ENCODE results near the gene NHS.
"Not testable (repeated sequence)": the region's sequence is repeated elsewhere in the genome, so short reads cannot be mapped to it uniquely, and the experiment has no call there.

NHS gene

DNA sequence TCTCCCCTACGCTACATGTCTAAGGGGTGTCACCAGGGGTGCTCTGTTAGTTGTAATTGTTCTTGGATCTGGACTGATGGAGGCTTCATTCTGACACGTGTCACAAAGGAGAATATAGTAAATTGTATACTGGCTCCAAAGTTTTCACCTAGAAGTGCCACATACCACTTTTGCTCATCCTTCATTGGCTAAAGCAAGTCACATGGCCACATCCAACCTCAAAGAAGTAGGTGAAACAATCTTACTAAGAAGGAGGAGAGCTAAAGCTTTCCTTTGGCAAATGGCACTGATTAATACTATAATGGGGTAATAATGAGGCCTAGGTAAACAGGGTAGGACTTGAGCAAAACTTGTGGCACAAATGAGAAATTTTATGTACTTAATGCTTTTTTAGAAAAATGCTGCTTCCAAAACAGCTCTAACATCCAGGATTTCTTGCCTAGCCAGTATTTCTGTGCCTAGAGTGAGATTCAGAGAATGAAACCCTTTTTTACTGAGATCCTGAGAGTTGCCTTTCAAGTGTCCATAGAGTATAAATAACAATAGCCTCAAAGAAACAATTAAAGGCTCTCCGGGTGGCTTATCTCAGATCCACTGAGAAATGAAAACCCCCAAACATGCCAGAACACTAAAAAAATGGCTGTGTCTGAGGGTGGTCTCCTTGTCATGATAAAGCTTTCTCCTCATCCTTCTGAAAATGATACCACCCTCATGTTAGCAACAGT, 34.7 kb downstream of the NHS start:
- no peak for DNase-seq

DNA sequence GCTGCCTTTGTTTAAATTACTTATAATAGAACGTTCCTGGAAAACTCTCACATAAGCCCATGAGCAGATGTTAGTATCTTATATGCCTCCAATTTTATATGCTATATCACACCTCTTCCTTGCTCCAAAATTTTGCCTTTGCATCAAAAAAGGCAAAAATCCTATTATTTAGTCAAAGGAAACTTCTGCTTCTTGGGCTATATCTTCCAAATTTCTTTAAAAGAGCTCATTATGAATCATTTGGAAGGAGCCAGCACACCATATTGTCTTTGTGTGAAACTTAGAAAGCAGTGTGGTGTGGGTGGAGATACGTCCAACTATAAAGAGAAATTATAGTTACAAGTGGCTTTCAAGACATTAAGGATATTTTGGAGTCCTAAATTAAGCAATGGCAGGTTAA, 35.7 kb downstream of the NHS start:
- no peak for DNase-seq

DNA sequence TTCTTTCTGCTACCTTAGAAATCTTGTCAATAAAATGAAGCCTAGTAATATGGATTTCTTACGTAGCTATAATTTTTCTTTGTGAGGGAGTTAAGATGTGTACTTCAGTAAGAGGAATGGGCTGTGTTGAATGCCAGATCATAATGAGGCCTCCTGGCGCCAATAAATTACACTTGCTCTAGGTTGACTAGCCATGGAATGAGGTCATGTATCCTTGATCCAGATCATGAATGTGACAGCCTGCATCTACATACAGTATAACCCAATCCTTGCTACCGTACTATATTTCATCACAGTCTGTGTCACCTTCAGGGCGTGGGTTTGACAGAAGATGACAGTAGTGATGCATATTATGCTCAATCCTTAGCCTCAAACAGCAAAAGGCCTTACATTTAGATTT, 36.2 kb downstream of the NHS start:
- DNase-seq: no peak

DNA sequence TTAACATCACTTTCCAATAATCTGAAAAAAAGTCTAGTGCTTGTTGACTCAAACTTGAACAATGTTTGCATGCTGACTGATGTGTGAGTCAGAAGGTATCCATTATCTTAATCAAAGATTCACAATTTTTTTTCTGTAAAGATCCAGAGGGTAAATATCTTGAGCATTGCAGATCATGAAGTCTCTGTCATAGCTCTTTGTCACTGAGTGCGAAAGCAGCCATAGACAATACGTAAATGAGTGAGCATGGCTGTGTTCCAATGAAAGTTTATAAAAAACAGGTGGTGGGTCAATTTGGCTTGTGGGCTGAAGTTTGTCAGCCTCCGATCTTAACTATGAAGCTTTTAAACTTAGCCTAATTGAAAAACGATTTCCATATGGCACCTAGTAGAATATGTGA, 37.7 kb downstream of the NHS start:
- DNase-seq: no peak

DNA sequence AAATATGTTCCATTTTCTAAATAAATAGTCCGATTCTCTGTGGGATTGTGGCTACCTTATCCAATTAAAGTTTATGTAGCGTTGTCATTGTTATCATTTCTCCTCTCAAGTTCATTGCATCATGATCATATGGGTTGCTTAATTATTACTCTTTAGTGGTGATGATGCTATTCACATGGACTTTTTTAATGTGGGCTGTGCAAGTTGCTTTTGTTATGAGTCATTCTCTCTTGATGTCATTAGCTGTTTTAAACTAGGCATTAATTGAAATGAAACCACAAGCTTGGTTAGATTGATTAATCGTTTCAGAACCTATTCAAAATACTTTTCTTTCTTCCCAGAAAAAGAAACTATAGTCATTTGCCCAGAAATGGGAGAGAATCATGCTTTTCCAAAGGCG, 38.2 kb downstream of the NHS start:
- DNase-seq: peak; percentile 53 to 81

DNA sequence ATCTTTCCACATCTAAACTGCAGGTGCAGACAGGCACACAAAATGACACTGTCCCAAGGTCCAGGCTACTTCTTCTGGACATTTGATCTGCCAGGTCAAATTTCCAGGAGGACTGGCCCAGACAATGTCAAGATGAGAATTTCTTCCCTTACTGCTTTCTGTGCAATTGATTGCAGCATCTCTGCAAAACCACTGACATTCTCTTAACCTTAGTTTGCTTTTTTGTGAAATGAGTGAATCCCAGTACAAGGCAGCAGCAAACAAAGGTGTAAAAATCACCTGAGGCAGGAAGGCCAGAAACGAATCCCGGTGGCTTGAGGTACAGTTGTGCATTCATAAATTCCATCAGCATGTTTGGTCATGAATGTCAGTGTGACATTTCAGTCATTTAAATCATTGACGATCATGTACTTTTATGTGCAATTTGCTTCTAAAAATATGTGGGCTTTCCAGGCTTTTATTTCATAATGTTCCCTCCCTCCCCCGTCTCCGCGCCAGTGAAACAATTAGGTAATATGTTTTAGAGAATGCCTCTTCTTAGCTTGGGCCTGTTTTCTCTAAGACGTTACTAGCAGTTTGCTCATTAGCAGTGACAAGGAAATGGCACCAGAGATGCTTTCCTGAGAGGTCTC, 39.1 kb downstream of the NHS start:
- peak; percentile 1 to 27 for DNase-seq

DNA sequence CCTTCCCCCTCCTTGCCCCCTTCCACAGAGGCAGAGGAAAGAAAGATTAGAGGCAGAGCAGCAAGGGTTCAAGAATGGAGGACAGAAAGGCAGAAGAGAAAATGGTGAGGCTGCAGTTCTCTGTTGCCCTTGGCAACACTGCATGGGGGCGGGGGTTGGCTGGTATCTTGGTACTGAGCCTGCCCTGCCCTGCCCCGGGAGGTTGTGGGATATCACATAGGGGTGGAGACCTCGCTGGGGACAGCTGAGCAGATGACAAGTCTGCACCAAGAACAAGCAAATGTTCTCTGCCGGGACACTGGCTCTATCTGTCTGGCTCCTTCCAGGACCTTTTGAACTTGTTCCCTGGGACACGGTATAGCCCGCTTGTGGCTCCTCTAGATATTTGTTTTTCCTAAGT, 39.8 kb downstream of the NHS start:
- DNase-seq: peak in 1 of 2 donors; percentile 23

DNA sequence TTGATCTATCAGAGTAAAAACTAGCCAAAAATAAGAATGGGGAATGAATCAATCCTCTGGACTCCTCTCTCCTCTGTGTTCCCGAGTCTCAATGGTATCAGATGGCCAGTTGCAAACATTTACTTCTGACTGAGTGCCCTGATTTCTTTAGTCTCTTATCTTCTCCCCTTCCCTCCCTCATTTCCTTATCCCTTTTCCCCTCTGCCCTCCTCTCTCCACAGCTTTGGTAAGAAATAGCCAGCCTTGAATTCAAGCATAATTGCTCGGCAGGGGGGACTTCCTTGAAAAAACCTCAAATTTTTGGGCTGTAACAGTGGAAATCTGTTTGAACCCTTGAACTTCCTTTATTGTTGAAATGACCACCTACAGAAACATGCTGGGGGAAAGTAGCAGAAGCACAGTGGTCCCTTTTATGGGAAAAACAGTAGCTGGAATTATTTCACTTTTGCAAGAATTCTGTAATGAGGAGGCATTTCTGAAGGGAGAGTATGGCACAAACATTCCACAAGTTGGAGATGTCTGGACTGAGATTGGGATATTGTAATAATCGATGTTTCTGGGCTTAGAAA, 40.3 kb downstream of the NHS start:
- DNase-seq: peak; percentile 16 to 62

DNA sequence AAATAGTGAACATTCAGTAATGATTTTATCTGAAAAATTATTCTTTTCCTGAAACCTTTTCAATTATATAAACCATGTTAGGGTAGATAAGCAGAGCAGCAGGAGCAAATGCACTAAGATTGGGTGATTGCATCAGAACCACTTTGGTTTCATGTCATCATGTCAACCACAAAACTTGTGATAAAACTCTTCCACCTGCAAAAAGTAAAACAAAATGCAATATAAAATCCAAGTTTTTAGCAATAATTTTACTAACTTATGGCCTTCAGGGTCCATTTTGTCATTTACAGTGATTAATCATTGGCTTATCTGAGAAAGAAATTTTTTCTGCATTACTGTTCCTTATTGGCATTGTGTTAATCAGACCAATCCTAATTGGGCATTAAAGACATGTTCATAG, 42.4 kb downstream of the NHS start:
- no peak for DNase-seq

DNA sequence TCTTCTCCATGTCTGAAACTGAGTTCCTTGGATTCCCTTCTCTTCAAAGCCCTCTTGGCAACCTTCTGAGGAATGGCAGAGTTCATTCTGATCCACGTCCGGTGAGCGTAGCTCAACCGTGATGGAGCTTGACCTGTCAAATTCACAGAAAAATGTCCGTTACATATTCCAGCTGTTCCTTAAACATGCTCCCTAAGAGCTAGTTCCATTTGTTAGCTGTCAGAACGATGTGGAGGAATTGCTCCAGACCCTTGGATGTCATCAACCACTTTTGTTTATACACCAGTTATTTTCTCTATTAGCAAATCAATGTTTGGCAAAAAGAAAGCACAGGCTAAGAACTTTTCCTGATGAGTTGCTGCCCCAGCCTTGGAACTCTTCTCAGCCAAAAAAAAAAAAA, 50.1 kb downstream of the NHS start:
- no peak for DNase-seq

DNA sequence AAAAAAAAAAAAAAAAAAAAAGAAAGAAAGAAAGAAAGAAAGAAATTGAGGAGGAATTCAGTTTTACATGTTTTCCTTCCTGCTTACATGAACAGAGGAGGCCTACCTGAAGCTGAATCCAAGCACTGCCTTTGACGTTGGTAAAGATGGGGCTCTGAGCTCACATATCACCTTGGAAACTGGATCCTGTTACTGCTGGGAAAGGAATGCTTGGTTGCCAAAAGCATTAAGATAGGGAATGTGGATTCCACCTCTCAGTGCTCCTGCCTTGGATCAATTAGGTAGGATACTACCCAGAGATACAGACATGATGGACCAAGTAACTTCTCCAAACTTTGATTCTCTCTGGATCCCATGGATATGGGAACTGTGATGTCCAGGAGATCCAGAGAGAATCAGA, 50.6 kb downstream of the NHS start:
- no peak for DNase-seq

DNA sequence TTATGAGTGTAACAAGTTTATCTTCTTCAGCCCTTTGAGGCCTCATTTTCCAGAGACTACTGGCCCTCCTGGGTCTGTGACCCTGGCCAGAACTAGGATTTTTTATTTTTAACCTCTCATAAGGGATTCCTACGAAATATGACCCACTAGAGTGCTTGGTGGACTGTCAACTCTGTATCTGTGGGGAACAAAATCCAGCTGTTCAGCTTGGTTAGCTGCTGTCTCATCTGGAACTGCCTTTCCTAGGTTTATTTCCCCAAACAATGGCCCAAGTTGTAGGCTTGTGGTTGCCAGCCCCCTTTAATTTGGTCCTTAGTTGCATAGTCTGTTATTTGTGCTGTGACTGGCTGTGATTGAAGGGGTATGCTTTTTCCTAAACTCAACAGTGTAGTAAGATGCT, 56.2 kb downstream of the NHS start:
- no peak for DNase-seq

DNA sequence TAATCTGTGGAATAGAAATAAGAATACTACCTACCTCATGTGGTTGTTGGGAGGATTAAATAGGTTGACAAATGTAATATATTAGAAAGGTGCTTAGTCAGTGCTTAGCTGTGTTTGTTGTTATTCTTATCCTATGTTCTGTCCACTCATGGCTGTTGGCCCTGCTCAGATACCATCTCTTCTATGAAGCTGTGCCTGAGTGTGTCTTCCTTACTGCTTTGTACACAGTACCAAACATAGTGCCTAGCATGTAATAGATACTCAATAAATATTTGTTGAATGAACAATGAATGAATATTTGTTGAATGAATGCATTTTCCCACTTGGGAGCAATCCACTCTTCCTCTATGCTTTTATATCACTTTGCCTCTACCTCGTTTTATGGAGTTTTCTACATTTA, 57.2 kb downstream of the NHS start:
- no peak for DNase-seq

DNA sequence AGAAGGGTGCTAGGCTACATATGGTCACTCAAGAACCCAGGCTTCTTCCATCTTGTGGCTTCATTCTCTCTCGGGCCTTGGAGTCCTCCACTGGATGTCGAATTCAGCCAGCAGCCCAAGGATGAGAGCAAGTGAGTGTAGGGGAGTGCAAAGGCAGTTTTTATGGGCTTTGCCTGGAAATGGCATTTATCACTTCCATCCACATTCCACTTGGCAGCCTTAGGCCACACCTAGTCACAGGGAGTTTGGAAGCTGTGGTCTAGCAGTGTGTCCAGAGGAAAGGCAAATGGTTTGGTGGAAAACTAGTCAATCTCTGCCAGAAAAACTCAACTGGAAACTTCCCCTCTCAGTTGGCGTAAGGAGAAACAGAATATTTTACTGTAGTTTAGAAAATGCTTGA, 59.0 kb downstream of the NHS start:
- no peak for DNase-seq

DNA sequence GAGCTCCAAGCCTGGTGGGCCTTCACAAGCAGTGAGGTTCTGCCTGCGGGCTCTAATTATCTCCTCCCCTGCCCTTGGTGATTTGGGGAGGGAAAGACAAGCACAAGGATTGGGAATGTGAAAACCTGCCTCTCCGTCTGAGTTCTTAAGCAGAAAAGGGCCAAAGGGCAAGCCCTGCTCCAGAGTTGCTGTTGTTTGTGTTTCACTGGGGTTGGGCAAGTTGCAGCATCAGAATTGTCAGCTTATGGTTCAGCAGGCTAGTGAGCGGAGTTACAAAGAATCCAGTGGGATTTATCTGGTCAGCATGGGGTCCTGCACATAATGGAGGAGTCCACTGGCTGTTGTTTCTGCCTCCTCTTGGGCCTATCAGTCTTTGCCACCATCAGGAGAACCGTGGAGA, 60.5 kb downstream of the NHS start:
- no peak for DNase-seq

DNA sequence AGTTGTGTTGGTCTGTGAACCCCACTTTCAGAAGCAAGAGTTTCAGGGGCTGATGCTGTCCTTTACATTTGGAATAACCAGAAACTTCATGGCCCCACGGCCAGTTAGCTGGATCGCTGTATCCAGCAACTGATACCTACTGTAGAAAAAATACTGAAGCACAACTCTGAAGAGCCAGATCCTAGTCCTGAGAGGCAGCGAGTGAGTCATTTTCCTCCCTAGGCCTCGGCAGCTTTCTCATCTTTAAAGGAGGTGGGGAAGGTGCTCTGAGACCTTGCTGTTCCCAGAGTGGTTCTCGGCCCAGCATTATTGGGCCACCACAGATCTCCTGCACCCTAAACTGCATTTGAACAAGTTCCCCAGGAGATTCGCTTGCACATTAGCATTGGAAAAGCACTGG, 63.2 kb downstream of the NHS start:
- DNase-seq: no peak

DNA sequence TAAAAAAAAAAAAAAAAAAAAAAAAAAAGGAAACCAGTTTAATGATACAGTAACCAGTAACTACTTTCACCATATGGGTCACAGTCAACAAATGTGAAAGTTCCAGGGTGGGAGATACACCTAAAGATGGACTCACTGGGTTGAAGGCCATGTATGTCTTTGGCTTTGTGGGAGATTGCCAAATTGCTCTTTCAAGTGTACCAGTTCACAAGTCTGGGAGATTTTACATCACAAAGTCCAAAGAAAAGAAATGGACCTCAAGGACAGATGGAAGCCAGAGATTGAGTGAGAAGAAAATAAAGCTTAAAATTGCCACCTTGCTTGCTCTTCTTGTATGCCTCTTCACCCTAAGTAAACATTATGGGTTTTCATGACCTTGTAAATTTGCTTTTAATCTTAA, 65.3 kb downstream of the NHS start:
- no peak for DNase-seq

DNA sequence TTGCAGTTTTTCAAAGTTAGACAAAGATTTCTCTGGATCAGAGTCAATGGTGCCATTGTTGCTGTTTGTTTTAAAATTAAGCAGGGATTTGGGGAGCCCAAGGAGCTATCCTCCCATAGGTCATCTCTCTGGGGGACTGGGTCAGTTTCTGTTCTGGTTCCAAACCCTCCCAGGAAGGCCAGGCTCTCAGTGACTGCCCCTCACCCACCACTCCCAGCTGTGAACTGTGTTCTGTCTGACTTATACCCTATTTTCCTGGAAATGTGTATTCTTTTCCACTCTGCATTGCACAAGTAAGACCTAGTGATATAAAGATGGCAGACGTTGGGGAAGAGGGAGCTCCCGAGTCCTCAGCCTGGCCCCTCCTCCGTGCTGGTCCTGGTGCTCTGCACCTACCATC, 65.8 kb downstream of the NHS start:
- DNase-seq: no peak

DNA sequence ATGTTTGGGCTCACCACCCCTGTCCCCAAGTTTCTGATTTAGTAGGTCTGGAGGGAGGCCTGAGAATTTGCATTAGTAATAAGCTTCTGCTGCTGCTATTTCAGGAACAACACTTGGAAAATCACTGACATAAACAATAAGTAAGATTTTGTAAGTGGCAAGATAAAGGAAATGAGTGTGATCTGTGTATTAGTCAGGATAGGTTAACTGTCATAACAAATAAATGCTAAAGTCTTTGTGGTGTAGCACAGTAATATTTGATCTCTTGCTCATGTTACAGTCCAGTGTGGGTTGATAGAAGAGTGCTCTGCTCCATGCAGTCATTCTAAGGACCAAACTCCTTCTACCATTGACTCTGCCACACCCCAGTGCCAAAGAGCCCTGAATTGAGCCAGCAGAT, 67.0 kb downstream of the NHS start:
- no peak for DNase-seq

DNA sequence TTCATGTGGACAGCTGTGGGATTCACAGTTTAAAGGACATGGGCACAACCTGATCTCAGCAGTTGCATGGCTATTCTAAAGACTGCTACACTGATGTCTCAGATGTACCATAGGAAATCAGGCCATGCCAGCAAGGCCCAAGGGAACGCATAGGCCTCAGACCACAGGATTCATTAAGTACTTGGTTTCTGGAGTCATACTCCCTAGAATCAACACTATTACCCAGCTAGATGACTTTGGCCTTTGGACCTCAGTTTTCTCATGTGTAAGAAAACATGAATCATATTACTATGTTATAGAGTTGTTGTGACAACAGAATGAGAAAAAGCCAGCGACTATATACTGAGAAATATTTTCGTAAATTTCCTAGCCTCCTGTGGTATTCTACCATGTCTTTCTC, 67.9 kb downstream of the NHS start:
- no peak for DNase-seq

DNA sequence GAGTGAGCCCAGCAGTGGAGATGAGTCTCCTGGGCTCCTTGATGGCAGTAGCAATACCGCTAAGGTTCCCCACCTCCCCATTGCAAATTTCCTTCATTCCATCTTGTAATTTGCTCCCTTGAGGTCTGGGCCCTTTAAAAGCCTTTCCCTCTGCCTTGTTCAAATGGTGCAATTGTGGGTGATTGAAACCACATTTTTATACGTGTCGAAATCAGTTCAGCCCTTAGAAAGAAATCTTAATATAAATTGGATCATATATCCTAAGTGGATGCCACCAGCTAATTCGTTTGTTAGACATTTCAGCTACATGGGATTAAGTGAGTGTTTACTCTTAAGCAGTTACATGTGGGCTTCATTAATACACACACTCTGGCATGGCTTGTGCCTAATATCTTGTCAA, 68.6 kb downstream of the NHS start:
- no peak for DNase-seq

DNA sequence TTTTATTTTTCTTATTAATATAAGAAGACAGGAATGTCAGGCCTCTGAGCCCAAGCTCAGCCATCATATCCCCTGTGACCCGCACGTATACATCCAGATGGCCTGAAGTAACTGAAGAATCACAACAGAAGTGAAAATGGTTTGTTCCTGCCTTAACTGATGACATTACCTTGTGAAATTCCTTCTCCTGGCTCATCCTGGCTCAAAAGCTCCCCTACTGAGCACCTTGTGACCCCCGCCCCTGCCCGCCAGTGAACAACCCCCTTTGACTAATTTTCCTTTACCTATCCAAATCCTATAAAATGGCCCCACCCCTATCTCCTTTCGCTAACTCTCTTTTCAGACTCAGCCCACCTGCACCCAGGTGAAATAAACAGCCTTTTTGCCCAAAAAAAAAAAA, 71.3 kb downstream of the NHS start:
- not testable (repeated sequence) for DNase-seq

DNA sequence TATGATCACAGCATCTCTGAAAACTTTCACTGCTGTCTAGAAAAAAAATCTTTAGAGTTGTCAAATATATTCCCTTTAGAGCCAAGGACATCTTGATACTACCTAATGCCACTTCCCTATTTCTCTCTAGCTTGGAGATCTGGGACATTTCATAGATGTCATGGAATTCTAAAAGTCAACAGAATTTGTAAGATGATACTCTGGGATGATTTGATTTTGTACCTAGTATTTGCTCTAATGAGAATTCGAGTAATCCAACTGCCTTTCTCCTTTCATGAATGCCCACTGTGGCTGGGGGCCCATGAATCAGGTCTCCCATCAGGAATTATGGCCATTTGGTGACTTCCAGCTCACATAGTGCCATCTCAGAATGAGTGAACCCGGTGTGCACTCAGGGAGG, 73.2 kb downstream of the NHS start:
- DNase-seq: no peak

DNA sequence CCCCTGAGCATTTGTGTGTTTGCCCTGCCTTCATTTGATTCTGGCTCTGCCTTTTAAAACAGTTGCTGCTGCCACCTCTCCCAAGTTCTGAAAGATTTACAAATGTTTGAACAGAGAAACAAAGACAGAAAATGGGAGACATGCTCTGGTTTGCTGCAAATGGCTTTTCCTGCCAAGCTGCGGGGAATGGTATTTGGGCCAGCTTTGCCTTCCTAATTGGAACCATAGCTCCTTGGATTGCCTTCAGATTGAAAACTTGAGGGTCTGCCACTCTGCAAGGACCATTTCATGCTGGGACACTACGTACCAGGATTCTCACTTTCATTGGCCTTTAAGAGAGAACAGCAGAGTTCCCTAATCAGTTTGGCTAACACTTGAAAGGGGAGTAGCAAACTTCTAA, 74.9 kb downstream of the NHS start:
- DNase-seq: no peak

DNA sequence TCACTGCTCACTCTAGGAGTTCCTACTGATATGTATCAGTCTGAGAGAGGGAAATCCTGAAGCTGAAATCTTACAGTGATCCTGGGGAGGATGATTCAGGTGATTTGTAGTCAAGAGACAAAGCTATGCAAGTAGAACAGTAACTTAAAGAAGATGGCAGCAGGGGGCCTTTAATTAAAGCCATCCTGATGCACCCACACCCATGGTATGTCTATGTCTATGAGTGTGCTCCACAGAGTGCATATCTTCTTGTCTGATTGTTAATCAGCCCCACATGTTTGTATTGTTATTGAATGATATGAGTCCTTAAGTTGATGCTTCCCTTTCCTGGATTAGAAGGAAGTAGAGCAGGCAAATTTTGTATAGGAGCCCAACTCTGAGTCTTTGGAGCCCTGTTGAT, 78.8 kb downstream of the NHS start:
- DNase-seq: no peak
